HG03175 (cell line): ENCODE data around the gene LAMC1.

Experiments
- ATAC-seq: cut with Tn5 transposase; IDR thresholded peaks from one replicate; pipeline ENCODE4 v1.9.1; 2021; ENCODE audit warnings: mild to moderate bottlenecking, moderate library complexity; ENCODE audit not compliant: unreplicated experiment

The LAMC1 gene

GRCh38 chr1:183019860-183020259 lies 3.4 kb upstream of the LAMC1 start:
- ATAC-seq: no peak

DNA sequence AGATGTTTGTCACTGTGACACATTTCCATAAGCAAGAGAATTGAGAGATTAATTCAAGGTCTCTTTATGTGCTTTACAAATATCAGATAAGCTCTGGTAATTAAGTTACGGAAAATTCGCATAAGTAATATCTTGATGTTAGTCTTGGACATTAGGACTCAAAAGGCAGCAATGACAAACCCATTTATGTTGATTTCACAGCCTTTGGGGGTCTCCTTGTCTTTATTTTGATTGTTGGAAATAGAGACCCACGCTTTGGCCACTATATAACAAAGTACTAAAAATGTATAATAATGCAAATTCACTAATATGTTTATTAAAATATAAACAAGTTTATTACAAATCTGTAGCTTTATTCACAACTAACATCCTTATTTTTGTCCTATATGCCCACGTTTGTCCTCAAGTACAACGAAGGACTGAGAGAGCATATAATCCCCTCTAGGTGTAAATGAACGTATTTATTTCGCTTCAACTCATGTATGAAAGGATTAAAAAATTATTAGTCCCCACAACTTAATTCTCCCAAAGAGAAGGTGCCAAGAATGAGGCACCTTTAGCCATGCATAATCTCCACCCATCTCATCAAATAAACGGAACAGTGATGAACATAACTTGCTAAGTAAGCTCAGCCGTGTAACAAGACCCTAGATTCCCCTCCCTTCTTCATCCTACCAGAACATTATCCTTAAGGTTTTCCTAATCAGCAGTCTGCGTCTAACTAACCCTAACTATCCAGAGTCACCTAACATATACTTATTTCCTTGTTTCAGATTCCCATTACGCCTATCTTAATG lies 1.6 kb upstream of the LAMC1 start:
- no peak for ATAC-seq

GRCh38 chr1:183022202-183023145 lies 746 bp upstream of the LAMC1 start:
- ATAC-seq: peak; percentile 41

DNA sequence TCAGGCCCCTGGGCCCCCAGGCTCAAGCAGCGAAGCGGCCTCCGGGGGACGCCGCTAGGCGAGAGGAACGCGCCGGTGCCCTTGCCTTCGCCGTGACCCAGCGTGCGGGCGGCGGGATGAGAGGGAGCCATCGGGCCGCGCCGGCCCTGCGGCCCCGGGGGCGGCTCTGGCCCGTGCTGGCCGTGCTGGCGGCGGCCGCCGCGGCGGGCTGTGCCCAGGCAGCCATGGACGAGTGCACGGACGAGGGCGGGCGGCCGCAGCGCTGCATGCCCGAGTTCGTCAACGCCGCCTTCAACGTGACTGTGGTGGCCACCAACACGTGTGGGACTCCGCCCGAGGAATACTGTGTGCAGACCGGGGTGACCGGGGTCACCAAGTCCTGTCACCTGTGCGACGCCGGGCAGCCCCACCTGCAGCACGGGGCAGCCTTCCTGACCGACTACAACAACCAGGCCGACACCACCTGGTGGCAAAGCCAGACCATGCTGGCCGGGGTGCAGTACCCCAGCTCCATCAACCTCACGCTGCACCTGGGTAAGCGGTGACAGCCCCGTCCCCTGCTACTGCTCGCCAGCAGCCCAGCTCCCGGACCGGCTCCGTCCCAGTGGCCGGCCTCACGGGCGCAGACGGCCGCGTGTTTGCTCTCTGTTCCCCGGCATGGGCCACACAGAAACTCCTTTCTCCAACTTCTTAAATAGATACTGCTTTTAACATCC lies 539 bp downstream of the LAMC1 start:
- peak; percentile 80 for ATAC-seq

DNA sequence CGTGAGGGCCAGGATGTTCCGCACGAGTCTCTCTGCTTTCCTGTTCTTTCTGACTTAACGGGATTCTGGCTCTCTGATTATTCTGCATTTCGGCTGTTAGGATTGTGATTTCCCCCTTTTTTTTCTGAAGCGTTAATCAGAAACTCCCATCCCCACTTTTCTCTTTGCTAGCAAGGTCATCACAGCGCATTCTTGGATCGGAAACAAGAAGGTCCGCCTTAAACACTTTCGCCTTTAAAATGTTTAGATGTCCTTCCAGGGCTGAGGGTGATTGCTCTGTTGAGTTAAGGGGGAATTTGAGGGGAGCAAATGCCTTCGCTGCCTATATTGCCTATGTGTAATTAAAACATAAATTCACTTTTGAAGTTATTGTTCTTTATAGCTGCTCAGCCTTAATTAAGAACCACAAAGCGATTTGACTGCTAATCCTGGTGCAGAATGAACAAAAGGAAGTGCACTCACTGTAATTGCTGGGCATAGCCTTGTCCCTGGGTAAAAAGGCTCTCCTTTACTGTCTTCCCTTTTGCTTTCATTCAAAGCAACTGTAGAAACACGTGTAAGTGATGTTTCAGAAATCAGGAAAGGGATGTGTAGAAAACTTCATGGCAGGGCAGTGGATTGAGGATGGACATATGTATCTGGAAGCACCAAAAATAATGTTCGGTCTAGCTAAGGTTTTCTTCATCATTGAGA lies 1.2 kb downstream of the LAMC1 start:
- ATAC-seq: no peak

DNA sequence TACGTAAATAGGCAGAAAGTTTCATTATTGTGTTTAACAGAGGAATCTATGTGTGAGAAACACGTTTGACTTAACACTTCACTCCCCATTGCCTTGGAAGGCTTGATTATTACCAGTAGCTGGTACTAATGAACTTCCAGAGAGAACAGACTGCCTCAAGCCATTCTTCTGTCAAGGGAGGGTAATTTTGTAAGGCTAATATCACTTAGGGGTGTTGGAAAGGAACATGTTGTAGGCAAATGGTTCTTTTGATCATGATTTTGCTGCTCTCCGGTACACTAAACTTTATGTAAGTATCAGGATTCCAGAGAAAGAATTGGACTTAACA lies 1.8 kb downstream of the LAMC1 start:
- no peak for ATAC-seq

- ATAC-seq: no peak
These were observed 2.9 kb downstream of the LAMC1 start for GRCh38 chr1:183025782-183026774.

DNA sequence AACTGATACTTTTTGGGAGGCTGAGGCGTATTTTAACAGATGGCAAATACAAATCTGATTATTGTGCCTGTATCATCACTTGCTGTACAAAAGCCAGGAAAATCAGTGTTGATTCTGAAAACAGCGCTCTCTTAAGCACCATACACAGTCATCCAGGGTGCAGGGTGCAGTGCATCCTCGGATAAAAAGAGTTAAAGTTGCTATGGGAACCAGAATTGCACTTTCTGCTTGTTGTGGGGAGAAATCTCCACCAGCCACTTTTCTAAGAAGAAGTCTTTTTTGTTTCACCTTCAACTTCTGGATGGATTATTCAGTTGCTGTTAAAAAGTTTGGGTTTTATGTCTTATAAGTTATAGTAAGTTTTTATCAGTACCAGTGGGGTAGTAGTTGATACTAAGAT lies 3.8 kb downstream of the LAMC1 start:
- no peak for ATAC-seq

GRCh38 chr1:183027791-183028190 lies 4.6 kb downstream of the LAMC1 start:
- no peak for ATAC-seq

DNA sequence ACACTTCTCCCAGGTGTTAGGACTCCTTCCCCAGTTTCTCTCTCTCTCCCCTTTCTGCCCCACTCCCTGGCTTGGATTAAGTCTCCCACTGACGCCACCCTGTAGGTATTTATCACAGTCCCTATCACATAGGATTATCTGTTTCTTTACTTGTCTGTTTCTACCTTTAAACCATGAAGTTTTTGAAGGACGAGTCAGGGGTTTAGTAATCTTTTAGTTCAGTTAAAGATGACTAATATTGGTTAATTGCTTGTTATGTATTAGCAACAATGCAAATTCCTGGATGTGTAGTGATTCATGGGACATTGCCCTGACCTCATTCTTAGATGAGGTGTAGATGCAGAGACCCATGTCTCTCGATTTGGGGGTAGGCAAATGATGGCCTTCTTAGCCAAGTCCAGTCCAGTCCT lies 6.4 kb downstream of the LAMC1 start:
- ATAC-seq: no peak

DNA sequence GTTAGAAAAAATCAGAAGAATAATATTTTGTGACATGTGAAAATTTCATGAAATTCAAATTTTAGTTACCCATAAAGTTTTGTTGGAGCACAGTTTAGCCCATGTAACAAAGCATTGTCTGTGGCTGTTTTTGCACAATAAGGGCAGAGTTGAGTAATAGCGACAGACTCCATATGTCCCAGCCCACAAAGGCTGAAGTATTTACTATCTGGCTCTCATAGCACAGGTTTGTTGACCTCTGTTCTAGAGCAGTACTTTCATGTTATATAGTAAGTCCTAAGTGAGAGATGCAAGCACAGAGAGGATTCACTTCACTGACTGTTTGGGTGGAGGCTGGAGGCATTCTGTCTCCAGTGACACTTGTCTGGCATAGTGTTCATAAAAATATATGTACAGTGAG lies 6.8 kb downstream of the LAMC1 start:
- ATAC-seq: no peak

- ATAC-seq: no peak
These were observed 9.1 kb downstream of the LAMC1 start for GRCh38 chr1:183032122-183032921.

DNA sequence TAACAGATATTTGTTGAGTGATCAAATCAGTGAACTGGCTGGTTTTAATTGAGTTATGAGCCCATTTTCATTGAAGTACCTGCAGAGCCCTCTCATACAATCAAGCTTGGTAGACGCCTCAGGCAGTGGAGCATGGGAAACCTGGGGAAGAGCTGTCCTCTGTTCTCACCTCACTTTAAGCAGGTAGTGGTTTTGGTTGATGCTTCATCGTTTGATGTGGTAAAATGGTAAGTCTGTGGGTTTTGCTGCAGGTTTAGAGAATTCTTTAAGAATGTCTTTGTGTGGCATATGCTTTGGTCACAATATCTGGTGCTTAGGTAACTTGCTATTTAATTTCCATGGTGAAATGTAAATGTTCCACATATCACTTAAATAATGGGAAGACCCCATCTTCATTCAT lies 10.0 kb downstream of the LAMC1 start:
- no peak for ATAC-seq

GRCh38 chr1:183034682-183035081 lies 11.5 kb downstream of the LAMC1 start:
- no peak for ATAC-seq

DNA sequence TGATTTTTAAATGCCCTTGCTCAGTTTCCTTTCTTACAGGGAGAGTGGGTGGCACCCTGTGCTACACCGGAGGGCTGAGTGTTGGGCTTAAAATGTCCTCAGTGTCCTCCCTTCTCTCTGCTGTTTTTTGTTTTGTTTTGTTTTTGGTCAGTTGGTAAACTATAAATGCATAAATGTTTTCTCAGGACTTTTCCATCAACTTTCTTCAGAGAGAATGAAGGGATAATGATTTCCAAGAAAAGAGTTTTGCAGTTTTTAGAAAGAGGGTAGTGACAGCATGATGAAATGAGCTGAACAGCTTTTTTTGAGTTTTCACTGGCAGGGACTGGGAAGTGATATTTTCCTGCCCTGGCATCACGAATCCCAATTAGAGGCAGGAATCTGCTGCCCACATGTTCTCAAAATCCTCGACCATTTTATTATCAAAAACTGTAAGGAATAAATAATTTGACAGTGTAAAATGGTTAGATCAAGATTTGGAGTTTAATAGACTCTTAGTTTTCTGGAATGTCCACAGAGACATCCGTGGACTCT lies 15.2 kb downstream of the LAMC1 start:
- ATAC-seq: no peak

DNA sequence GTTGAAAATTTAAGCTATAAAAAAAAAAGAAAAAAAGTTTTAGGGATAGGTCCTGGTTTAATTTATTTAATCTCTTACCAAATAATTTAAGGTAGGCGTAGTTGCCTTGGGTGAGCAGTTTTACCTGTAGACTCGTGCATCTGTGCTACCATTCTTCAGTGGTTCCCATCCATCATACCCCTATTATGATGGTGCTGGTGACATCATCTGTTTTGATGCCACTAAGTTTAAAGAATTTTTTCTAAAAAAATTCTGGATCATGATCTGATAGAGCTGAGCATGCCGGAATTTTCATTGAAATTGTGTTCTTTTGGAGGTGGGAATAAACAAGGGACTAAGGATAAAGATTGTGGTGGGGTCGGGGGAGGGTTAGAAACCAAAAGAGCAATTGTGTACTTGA lies 15.7 kb downstream of the LAMC1 start:
- ATAC-seq: no peak

- ATAC-seq: no peak
These were observed 16.1 kb downstream of the LAMC1 start for GRCh38 chr1:183039330-183039729.

- peak; percentile 73 for ATAC-seq
These were observed 16.8 kb downstream of the LAMC1 start for GRCh38 chr1:183039985-183040447.
